GM10266 (cell line): ENCODE measurements around the gene MYO7A.

Experiments
- DNase-seq: peaks from one replicate; pipeline ENCODE4 v3.0.0; 2012; ENCODE audit errors: extremely low spot score
- TF ChIP-seq, protein P1 (sequence below): IDR thresholded peaks from 2 replicates; pipeline ENCODE4 v1.5.1; 2012; ENCODE audit warnings: mild to moderate bottlenecking, low read depth; ENCODE audit not compliant: control insufficient read depth, insufficient read depth; ENCODE audit errors: missing control alignments

The MYO7A gene

DNA sequence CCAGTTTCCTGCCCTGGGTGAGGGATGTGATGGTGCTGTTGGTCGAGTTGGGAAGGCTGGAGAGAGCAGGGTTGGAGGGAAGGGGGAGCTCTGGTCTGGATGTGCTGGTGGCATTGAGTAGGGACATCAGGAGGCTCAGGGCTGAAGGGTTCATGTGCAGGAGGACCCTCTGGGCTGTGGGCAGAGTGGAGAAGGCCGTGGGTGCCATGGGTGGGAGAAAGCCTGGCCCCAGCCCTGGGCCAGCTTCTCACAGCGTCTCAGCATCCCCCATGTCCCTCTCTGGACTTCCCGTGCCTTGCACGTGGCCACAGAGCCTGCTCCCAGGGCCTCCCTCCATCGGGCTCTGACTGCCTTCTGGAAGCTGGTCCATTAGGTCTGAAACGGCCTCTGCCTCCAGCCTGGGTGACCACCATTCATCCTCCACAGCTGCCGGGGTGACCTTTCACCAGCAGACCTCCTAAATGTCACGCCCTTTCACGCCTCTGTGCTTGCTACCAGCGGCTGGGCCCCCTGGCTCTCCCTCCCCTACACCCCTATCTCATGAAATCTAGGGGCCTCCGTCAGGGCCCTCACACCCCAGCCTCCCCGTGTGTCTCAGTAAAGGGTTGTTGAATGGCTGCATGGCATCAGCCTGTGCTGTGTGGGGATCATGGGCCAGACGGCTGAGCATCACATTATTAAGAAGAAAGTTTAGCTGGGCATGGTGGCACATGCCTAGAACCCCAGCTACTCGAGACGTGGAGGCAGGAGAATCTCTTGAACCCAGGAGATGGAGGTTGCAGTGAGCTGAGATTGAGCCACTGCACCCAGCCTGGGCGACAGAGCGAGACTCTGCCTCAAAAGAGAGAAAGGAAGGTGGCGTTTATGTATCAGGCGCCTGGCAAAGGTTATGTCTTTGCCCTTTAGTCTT is 25.5 kb downstream of the MYO7A start:
- TF ChIP-seq, protein P1, sequence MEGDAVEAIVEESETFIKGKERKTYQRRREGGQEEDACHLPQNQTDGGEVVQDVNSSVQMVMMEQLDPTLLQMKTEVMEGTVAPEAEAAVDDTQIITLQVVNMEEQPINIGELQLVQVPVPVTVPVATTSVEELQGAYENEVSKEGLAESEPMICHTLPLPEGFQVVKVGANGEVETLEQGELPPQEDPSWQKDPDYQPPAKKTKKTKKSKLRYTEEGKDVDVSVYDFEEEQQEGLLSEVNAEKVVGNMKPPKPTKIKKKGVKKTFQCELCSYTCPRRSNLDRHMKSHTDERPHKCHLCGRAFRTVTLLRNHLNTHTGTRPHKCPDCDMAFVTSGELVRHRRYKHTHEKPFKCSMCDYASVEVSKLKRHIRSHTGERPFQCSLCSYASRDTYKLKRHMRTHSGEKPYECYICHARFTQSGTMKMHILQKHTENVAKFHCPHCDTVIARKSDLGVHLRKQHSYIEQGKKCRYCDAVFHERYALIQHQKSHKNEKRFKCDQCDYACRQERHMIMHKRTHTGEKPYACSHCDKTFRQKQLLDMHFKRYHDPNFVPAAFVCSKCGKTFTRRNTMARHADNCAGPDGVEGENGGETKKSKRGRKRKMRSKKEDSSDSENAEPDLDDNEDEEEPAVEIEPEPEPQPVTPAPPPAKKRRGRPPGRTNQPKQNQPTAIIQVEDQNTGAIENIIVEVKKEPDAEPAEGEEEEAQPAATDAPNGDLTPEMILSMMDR = no peak
- no peak for DNase-seq

DNA sequence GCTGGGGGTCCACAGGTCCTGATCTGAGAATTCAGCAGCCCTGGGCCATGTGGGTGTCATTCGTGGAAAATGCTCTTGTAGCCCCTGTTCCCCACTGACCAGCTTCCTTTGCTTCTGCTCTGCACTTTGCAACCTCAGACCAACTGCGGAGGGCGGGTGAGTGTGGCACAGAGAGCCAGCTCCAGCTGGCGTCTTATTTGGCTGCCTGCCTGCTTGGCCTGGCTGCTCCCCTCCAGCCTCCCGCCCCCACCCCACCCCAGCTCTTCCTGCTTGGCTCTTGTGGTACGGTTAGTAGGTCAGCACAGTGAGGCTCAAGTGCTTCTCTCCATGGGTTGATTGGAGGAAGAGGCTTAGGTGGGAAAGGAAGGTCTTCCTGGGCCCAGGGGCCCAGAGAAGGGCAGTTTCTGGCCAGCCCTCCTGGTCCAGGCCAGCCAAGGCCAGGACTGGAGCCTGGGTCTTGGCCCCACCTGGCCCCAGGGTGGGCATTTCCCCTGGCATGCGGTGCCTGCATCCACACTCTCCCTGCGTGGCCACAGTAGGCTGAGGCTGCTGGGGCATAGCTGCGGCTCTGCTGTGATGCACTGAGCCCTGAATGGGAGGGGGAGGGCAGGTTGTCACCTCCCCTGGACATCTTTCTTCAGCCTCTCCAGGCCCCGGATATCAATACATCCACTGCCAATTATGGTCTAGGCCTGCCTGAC is 26.5 kb downstream of the MYO7A start:
- no peak for DNase-seq
- TF ChIP-seq, protein P1 = no peak

GRCh38 chr11:77155082-77155475 is 27.0 kb downstream of the MYO7A start:
- DNase-seq = no peak
- TF ChIP-seq, protein P1 = no peak

DNA sequence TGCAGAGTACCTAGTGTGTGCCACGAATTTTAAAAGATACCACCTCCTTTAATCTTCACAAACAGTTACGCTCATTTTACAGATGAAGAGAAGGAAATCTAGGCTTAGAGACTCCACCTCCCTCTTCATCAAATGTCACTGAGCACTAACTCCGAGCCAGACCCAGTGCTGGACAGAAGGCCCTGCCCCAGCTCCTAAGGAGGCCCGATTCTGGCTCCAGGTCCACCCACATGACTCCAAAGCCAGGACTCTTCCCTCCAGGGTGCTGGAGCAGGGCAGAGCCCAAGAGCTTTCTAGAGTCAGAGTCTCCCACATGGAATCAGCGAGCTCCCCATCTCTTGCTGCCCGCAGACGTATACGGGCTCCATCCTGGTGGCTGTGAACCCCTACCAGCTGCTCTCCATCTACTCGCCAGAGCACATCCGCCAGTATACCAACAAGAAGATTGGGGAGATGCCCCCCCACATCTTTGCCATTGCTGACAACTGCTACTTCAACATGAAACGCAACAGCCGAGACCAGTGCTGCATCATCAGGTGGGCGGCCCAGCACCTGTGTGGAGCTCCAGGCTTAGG is 27.6 kb downstream of the MYO7A start:
- TF ChIP-seq, protein P1 = no peak
- no peak for DNase-seq

GRCh38 chr11:77156396-77157195 is 28.6 kb downstream of the MYO7A start:
- TF ChIP-seq, protein P1 = no peak
- DNase-seq = no peak

- TF ChIP-seq, protein P1 = no peak
- DNase-seq = no peak
Observed at GRCh38 chr11:77158041-77158695, 30.1 kb downstream of the MYO7A start.
